ENCODE results near the gene BBLN. TPM values are rescaled to one million over a fixed set of nuclear protein-coding genes. Genes with fewer than 3 reads are reported as not detected.

BBLN gene
- total and polyA plus RNA-seq, 8 donors = 23.1 to 133 (median 34.7) TPM

- no peak overlapping the region for H3K27ac ChIP-seq
- 97 to 99% methylated on average over 4 of the region's 4 CpGs for WGBS, 2 donors
- H3K9me3 ChIP-seq = no peaks in the 10 kb centered on the region
- H3K4me1 ChIP-seq = peaks cover 0 to 3% (median 0%) of the 10 kb centered on the region in 3 donors
- DNase-seq (no peak), FAIRE-seq (no peak), ATAC-seq (no peak)
- no peaks in the 10 kb centered on the region for H3K27me3 ChIP-seq
- intact Hi-C loops (cut with DNase I) = no loop called here
- TF ChIP-seq CTCF (IDR thresholded peaks at IDR 0.05) = no peak
- H3K36me3 ChIP-seq = peaks cover 0 to 48% (median 2%) of the 10 kb centered on the region in 3 donors
- H3K4me3 ChIP-seq = no peak overlapping the region
Measured at GRCh38 chr9:128167209-128167608, 7.1 kb downstream of the BBLN start.

- WGBS, 2 donors = 86 to 88% methylated on average over 8 of the region's 8 CpGs
Measured at GRCh38 chr9:128168731-128169308, 8.8 kb downstream of the BBLN start.

GRCh38 chr9:128169492-128169891 lies 9.4 kb downstream of the BBLN start:
- Histone ChIP-seq H3K4me3 (no peak overlapping the region), H3K27me3 (no peaks in the 10 kb centered on the region), H3K36me3 (peaks cover 0 to 48% (median 2%) of the 10 kb centered on the region in 3 donors), H3K4me1 (no peaks in the 10 kb centered on the region), H3K27ac (no peak overlapping the region), H3K9me3 (no peaks in the 10 kb centered on the region)
- ATAC-seq = no peak
- intact Hi-C loops (cut with DNase I) = no loop called here
- DNase-seq = no peak
- FAIRE-seq = no peak
- 82 to 85% methylated on average over 8 of the region's 8 CpGs for WGBS, 2 donors
- no peak for TF ChIP-seq CTCF (IDR thresholded peaks at IDR 0.05)

More at GRCh38 chr9:128168731-128169308, 8.8 kb downstream of the BBLN start:
- no peak overlapping the region for H3K27ac ChIP-seq
- peaks cover 0 to 48% (median 2%) of the 10 kb centered on the region in 3 donors for H3K36me3 ChIP-seq
- FAIRE-seq = no peak
- H3K9me3 ChIP-seq = no peaks in the 10 kb centered on the region
- no peak for DNase-seq
- H3K4me1 ChIP-seq = no peaks in the 10 kb centered on the region
- no peaks in the 10 kb centered on the region for H3K27me3 ChIP-seq
- no peak for ATAC-seq
- intact Hi-C loops (cut with DNase I) = no loop called here
- no peak overlapping the region for H3K4me3 ChIP-seq
- TF ChIP-seq CTCF (IDR thresholded peaks at IDR 0.05) = no peak

GRCh38 chr9:128169925-128170324 lies 9.9 kb downstream of the BBLN start:
- Histone ChIP-seq H3K27me3 (no peaks in the 10 kb centered on the region), H3K4me3 (no peak overlapping the region), H3K36me3 (peaks cover 0 to 44% (median 2%) of the 10 kb centered on the region in 3 donors), H3K9me3 (no peaks in the 10 kb centered on the region), H3K4me1 (no peaks in the 10 kb centered on the region), H3K27ac (no peak overlapping the region)
- FAIRE-seq = no peak
- no peak for ATAC-seq
- 90 to 92% methylated on average over 8 of the region's 8 CpGs for WGBS, 2 donors
- DNase-seq = no peak
- no peak for TF ChIP-seq CTCF (IDR thresholded peaks at IDR 0.05)
- intact Hi-C loops (cut with DNase I) = no loop called here

- peak in 1 of 6 donors; percentile 5 for DNase-seq
- Histone ChIP-seq H3K4me1 (no peaks in the 10 kb centered on the region), H3K36me3 (peaks cover 5 to 38% (median 11%) of the 10 kb centered on the region in 3 donors), H3K27ac (no peak overlapping the region), H3K27me3 (no peaks in the 10 kb centered on the region), H3K9me3 (no peaks in the 10 kb centered on the region), H3K4me3 (no peak overlapping the region)
- intact Hi-C loops (cut with DNase I) = no loop called here
- no peak for TF ChIP-seq CTCF (IDR thresholded peaks at IDR 0.05)
- FAIRE-seq = no peak
- no peak for ATAC-seq
- WGBS, 2 donors = 67 to 94% methylated on average over 4 of the region's 4 CpGs
Measured at GRCh38 chr9:128174062-128174461, 14.0 kb downstream of the BBLN start.

Data from pancreas (tissue), 10 donors.